IMR-90 (cell line): ENCODE results near the gene CD6. TPM values are rescaled to one million over a fixed set of nuclear protein-coding genes. Genes with fewer than 3 reads are reported as not detected.

Source experiments
- ATAC-seq: fragments of 200-7000 bp; cut with Tn5 transposase; 2 replicates; pipeline ENCODE4 v1.9.1; 2020; ENCODE audit warnings: low read depth, mild to moderate bottlenecking, moderate library complexity
- BruUV-seq: library from RNA; stranded (reverse); fragments of 400-500 nt; replicated peaks from 2 replicates; lab custom pipeline; 2021; lab: Mats Ljungman, UMichigan
- CTCF ChIA-PET: fragments of 300-600 bp; formaldehyde crosslinking; extraction: SDS; loops from one replicate; lab custom pipeline; 2021; ENCODE audit warnings: antibody characterized with exemption; lab: Yijun Ruan, JAX
- POLR2A ChIA-PET: fragments of 300-600 bp; sonication (Branson Sonifier 250); formaldehyde crosslinking; loops from one replicate; lab custom pipeline; 2022; ENCODE audit warnings: antibody characterized with exemption; ENCODE audit not compliant: unreplicated experiment; lab: Charles Lee
- DNase-seq: peaks from one replicate; pipeline ENCODE4 v3.0.0; 2013
- H2AFZ ChIP-seq: replicated peaks from 2 replicates; pipeline ENCODE3; 2013; ENCODE audit warnings: low read length, mild to moderate bottlenecking; ENCODE audit not compliant: poor library complexity
- H2AK5ac ChIP-seq: 2 replicates; pipeline ENCODE4 v1.6.1; 2013; ENCODE audit warnings: low read depth, low read length, inconsistent platforms
- H2AK9ac ChIP-seq: replicated peaks from 2 replicates; pipeline ENCODE3; 2013; ENCODE audit warnings: mild to moderate bottlenecking, low read depth, low read length, moderate library complexity; ENCODE audit not compliant: poor library complexity
- H2BK120ac ChIP-seq: 2 replicates; pipeline ENCODE4 v1.6.1; 2013; ENCODE audit warnings: low read depth, low read length, inconsistent platforms
- H2BK15ac ChIP-seq: 3 replicates; pipeline ENCODE4 v1.6.1; 2013; ENCODE audit warnings: low read depth, low read length, inconsistent platforms
- H2BK20ac ChIP-seq: 2 replicates; pipeline ENCODE4 v1.6.1; 2013; ENCODE audit warnings: low read depth, mild to moderate bottlenecking, inconsistent platforms, low read length, moderate library complexity
- H2BK5ac ChIP-seq: 2 replicates; pipeline ENCODE4 v1.6.1; 2013; ENCODE audit warnings: mild to moderate bottlenecking, low read depth, low read length, inconsistent platforms; ENCODE audit not compliant: poor library complexity, severe bottlenecking
- H3K14ac ChIP-seq: replicated peaks from 2 replicates; pipeline ENCODE4 v1.6.1; 2013; ENCODE audit warnings: low read depth, low read length, inconsistent platforms
- H3K18ac ChIP-seq: 2 replicates; pipeline ENCODE4 v1.6.1; 2013; ENCODE audit warnings: low read depth, low read length, control low read depth
- H3K23ac ChIP-seq: 2 replicates; pipeline ENCODE4 v1.6.1; 2013; ENCODE audit warnings: low read depth, low read length, inconsistent platforms
- H3K27ac ChIP-seq: 2 replicates; pipeline ENCODE4 v1.5.1; 2013; ENCODE audit warnings: mild to moderate bottlenecking, control low read depth, low read length; ENCODE audit not compliant: insufficient read depth
- H3K27me3 ChIP-seq: 2 replicates; pipeline ENCODE4 v1.6.1; 2013; ENCODE audit warnings: low read length; ENCODE audit not compliant: control insufficient read depth, insufficient read depth
- H3K36me3 ChIP-seq: 2 replicates; pipeline ENCODE4 v1.6.1; 2013; ENCODE audit warnings: low read length, mixed read lengths; ENCODE audit not compliant: control insufficient read depth, insufficient read depth
- H3K4ac ChIP-seq: 2 replicates; pipeline ENCODE4 v1.6.1; 2013; ENCODE audit warnings: low read depth, low read length, inconsistent platforms
- H3K4me1 ChIP-seq: 2 replicates; pipeline ENCODE4 v1.6.1; 2013; ENCODE audit warnings: low read length, mixed read lengths; ENCODE audit not compliant: control insufficient read depth, insufficient read depth
- H3K4me2 ChIP-seq: 2 replicates; pipeline ENCODE4 v1.6.1; 2013; ENCODE audit warnings: low read depth, mild to moderate bottlenecking, control low read depth, low read length, moderate library complexity
- H3K4me3 ChIP-seq: 2 replicates; pipeline ENCODE4 v1.5.1; 2013; ENCODE audit warnings: low read depth, mild to moderate bottlenecking, control low read depth, low read length, moderate library complexity; ENCODE audit not compliant: insufficient read depth
- H3K56ac ChIP-seq: 2 replicates; pipeline ENCODE4 v1.6.1; 2013; ENCODE audit warnings: low read length, inconsistent platforms; ENCODE audit not compliant: insufficient read depth; ENCODE audit errors: extremely low read depth
- H3K79me1 ChIP-seq, 2 experiments: 2 replicates each; pipeline ENCODE4 v1.6.1; 2013; ENCODE audit warnings: low read length in 2 of 2, inconsistent platforms in 1 of 2, low read depth in 1 of 2
- H3K9ac ChIP-seq: 2 replicates; pipeline ENCODE4 v1.6.1; 2013; ENCODE audit warnings: low read depth, low read length, control low read depth
- H3K9me1 ChIP-seq: 2 replicates; pipeline ENCODE4 v1.6.1; 2013; ENCODE audit warnings: low read length, inconsistent platforms; ENCODE audit not compliant: insufficient read depth
- H3K9me3 ChIP-seq: 2 replicates; pipeline ENCODE4 v1.6.1; 2013; ENCODE audit warnings: low read length; ENCODE audit not compliant: control insufficient read depth, insufficient read depth
- H4K20me1 ChIP-seq: 2 replicates; pipeline ENCODE4 v1.6.1; 2013; ENCODE audit warnings: low read length, inconsistent platforms; ENCODE audit not compliant: insufficient read depth
- H4K5ac ChIP-seq: 2 replicates; pipeline ENCODE4 v1.6.1; 2013; ENCODE audit warnings: mild to moderate bottlenecking, low read depth, low read length, control low read depth
- H4K8ac ChIP-seq, 2 experiments: 2 replicates each; pipeline ENCODE4 v1.6.1; 2013; ENCODE audit warnings: low read depth in 2 of 2, low read length in 2 of 2, control low read depth in 1 of 2, inconsistent platforms in 1 of 2
- H4K91ac ChIP-seq: 2 replicates; pipeline ENCODE4 v1.6.1; 2013; ENCODE audit warnings: low read depth, low read length, inconsistent platforms; ENCODE audit not compliant: insufficient read depth
- MAZ ChIP-seq: IDR thresholded peaks from 2 replicates; pipeline ENCODE4 v1.6.1; 2012; ENCODE audit warnings: low read depth, mild to moderate bottlenecking, low read length, improper control_type of control experiment, moderate library complexity, borderline replicate concordance
- MXI1 ChIP-seq: IDR thresholded peaks from 2 replicates; pipeline ENCODE4 v1.6.1; 2012; ENCODE audit warnings: low read depth, mild to moderate bottlenecking, low read length, moderate library complexity, borderline replicate concordance
- NFE2L2 ChIP-seq: fragments of 150-350 bp; IDR thresholded peaks from 2 replicates; pipeline ENCODE4 v1.6.1; 2016; ENCODE audit warnings: low read depth, mild to moderate bottlenecking, low read length
- POLR2A ChIP-seq: IDR thresholded peaks from 2 replicates; pipeline ENCODE4 v1.6.1; 2012; ENCODE audit warnings: mild to moderate bottlenecking, low read depth, low read length
- RFX5 ChIP-seq: IDR thresholded peaks from 2 replicates; pipeline ENCODE4 v1.8.0; 2012; ENCODE audit warnings: low read depth, mild to moderate bottlenecking, low read length, moderate library complexity
- WGBS, 2 experiments: methylation state at CpG; one replicate each; pipeline versions ENCODE4 v1.1.5 to v1.1.7; 2013; ENCODE audit warnings: missing lambda C conversion rate in 2 of 2; ENCODE audit not compliant: insufficient read length in 1 of 2; ENCODE audit errors: extremely low coverage in 2 of 2; 5-methylcytosine and 5-hydroxymethylcytosine counted together
- dilution Hi-C: fragments of 300-500 bp; cut with HindIII; formaldehyde crosslinking; loops from one replicate; pipeline ENCODE4 v1.14.3; 2018; ENCODE audit warnings: low sequenced_read_pairs; ENCODE audit not compliant: unreplicated experiment
- in situ Hi-C: fragments of 300-500 bp; cut with MboI; formaldehyde crosslinking; loops from 3 replicates; pipeline ENCODE4 v1.14.3; 2019; ENCODE audit warnings: low sequenced_read_pairs, inconsistent platforms, mixed read lengths
- intact Hi-C: fragments of 100-400 bp; cut with micrococcal nuclease; formaldehyde crosslinking; loops from 2 replicates; pipeline ENCODE4 v1.10.0; 2022
- polyA plus RNA-seq, 3 experiments: library from polyadenylated mRNA; depleted of rRNA; stranded (reverse); fragments of >200 nt; gene quantifications; 2 replicates each; pipeline ENCODE4 v1.2.3, GENCODE V29; 2012; ENCODE audit warnings: low replicate concordance in 1 of 3
- total RNA-seq: library from RNA; depleted of rRNA; stranded (reverse); fragments of >200 nt; gene quantifications from 2 replicates; pipeline ENCODE4 v1.2.3, GENCODE V29; 2012

The CD6 gene
- total and polyA plus RNA-seq, 2 of the 4 experiments (the other 2 are of a cell fraction) = not detected

GRCh38 chr11:61057615-61058014 lies 86.1 kb downstream of the CD6 start:
- no peak overlapping the region for H3K9ac ChIP-seq
- H2BK120ac ChIP-seq = no peak overlapping the region
- H3K36me3 ChIP-seq = no peaks in the 10 kb centered on the region
- no peak overlapping the region for H3K4me2 ChIP-seq
- H2BK20ac ChIP-seq = no peak overlapping the region
- no peak overlapping the region for H2BK15ac ChIP-seq
- no peak overlapping the region for H2AK5ac ChIP-seq
- H3K23ac ChIP-seq = no peak overlapping the region
- dilution Hi-C loops (no loop called here), in situ Hi-C loops (no loop called here), intact Hi-C loops (no loop called here)
- H3K27me3 ChIP-seq = peaks cover 25% of the 10 kb centered on the region
- ChIA-PET POLR2A (no interaction called here), CTCF (no interaction called here)
- H4K91ac ChIP-seq = no peak overlapping the region
- no peak overlapping the region for H2AFZ ChIP-seq
- DNase-seq = no peak
- H2AK9ac ChIP-seq = no peak overlapping the region
- WGBS, 2 experiments = 89% methylated on average over 7 of the region's 12 CpGs; no CpG with 5 or more reads in 1 of the 2 experiments
- H4K8ac ChIP-seq = no peak overlapping the region
- H3K27ac ChIP-seq = no peak overlapping the region
- no peak for ATAC-seq
- no peak overlapping the region for H3K4ac ChIP-seq
- H3K79me1 ChIP-seq = no peaks in the 10 kb centered on the region
- no peaks in the 10 kb centered on the region for H3K9me3 ChIP-seq
- no peak overlapping the region for H2BK5ac ChIP-seq
- H3K4me3 ChIP-seq = no peak overlapping the region
- H3K14ac ChIP-seq = no peak overlapping the region
- BruUV-seq = no TSS peak
- no peak overlapping the region for H3K56ac ChIP-seq
- peaks cover 1% of the 10 kb centered on the region; the same call in 1 of the 2 replicates for H3K4me1 ChIP-seq
- H4K5ac ChIP-seq = no peak overlapping the region
- no peak overlapping the region for H3K18ac ChIP-seq
- no peaks in the 10 kb centered on the region for H4K20me1 ChIP-seq
- no peaks in the 10 kb centered on the region; the same call in 1 of the 2 replicates for H3K9me1 ChIP-seq
- TF ChIP-seq POLR2A (no peak), NFE2L2 (no peak), RFX5 (no peak), MAZ (no peak), MXI1 (no peak)
